NCI-H128 (cell line): ENCODE data around the gene SKI.
A peak's percentile ranks its signal among the peaks of the same experiment; 100 is the strongest.

Experiments used
- DNase-seq: peaks from one replicate; lab custom pipeline; 2025; ENCODE audit not compliant: unreplicated experiment; lab: John Stamatoyannopoulos, UW

Gene SKI

GRCh38 chr1:2209400-2210083, 18.6 kb upstream of the SKI start:
- no peak for DNase-seq

GRCh38 chr1:2210084-2210653, 17.9 kb upstream of the SKI start:
- no peak for DNase-seq

- DNase-seq, result no peak
Observed at GRCh38 chr1:2210786-2211185, 17.3 kb upstream of the SKI start.

GRCh38 chr1:2212274-2212531, 15.9 kb upstream of the SKI start:
- no peak for DNase-seq

- no peak for DNase-seq
Observed at GRCh38 chr1:2212532-2213491, 15.3 kb upstream of the SKI start.

GRCh38 chr1:2213576-2214505, 14.3 kb upstream of the SKI start:
- DNase-seq, result no peak

GRCh38 chr1:2214541-2215241, 13.4 kb upstream of the SKI start:
- DNase-seq, result no peak

- DNase-seq, result no peak
Observed at GRCh38 chr1:2215329-2215728, 12.8 kb upstream of the SKI start.

GRCh38 chr1:2215909-2216766, 12.0 kb upstream of the SKI start:
- no peak for DNase-seq

GRCh38 chr1:2216767-2217058, 11.4 kb upstream of the SKI start:
- DNase-seq, result no peak

GRCh38 chr1:2221271-2221670, 6.8 kb upstream of the SKI start:
- no peak for DNase-seq

GRCh38 chr1:2224170-2224584, 3.9 kb upstream of the SKI start:
- no peak for DNase-seq

GRCh38 chr1:2224631-2225428, 3.3 kb upstream of the SKI start:
- DNase-seq, result no peak

- no peak for DNase-seq
Observed at GRCh38 chr1:2226525-2227345, 1.4 kb upstream of the SKI start.

- DNase-seq, result peak; percentile 98
Observed at GRCh38 chr1:2227346-2228156, 568 bp upstream of the SKI start.

GRCh38 chr1:2228694-2229036, 546 bp downstream of the SKI start:
- no peak for DNase-seq
